Activated CD8-positive, alpha-beta memory T cell treated with anti-CD3 and anti-CD28 coated beads for 24 hours (primary cell): Measurements from ENCODE around the gene MAST4.
"Not testable (repeated sequence)": the region's sequence is repeated elsewhere in the genome, so short reads cannot be mapped to it uniquely, and the experiment has no call there.

ENCODE experiments used
- DNase-seq: peaks from one replicate; pipeline ENCODE4 v3.0.0-alpha.2; 2020

MAST4 gene

DNA sequence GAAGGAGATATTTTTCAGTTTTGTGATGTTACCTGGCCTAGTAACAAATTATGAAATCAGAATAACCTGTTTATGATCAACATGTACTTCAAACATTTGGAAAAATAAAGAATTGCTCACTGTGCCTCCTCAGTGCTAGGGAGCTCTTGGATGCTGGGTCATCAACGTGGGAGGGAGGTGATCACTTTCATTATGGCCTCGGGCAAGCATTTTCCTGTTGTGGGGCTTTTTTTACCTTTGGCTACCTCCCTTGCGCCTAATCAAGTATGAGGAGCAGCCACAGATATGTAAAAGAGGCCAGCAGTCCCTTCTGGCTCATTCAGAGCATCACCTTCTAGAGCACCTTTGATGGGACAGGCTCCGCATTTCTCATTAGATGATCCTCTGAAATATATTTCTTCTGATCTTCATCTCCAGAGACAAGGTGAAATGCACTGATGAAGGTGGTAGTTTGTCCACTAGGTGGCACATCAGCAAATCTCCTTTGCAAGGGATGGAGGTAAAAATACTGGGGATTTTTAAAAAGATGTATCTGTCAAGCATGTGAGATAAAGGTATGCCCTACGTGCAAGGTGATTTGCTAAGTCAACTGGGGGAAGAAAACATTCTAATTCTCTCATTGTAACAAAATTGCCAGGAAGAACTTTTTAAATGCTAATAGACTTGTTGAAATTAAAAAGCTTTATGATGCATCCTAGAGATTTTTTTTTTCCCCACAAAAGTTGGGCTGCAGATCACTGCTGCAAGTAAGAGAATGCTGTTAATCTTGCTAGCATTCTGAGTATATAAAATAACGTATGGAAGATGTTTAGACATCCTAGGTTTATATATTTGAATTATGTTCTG lies 218.2 kb downstream of the MAST4 start:
- DNase-seq = no peak

GRCh38 chr5:66818304-66818934 lies 222.2 kb downstream of the MAST4 start:
- no peak for DNase-seq

DNA sequence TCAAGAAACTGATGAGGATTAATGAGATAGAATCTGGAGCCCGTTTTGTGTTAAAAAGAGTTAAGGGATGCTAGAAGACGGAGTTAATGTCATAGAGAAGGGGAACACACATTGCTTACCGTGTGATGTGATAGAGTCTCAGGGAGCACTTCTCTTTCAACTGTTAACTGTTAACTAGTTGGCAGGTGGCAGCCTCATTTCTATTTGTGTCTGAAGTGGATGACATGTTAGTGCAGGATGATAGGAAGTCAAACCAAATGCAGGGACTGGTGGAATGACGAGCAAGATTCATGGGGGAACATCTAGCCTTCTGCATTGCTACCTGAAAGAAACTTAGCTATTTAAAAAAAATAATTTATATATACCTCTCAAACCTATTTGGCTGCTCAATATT lies 222.7 kb downstream of the MAST4 start:
- no peak for DNase-seq

DNA sequence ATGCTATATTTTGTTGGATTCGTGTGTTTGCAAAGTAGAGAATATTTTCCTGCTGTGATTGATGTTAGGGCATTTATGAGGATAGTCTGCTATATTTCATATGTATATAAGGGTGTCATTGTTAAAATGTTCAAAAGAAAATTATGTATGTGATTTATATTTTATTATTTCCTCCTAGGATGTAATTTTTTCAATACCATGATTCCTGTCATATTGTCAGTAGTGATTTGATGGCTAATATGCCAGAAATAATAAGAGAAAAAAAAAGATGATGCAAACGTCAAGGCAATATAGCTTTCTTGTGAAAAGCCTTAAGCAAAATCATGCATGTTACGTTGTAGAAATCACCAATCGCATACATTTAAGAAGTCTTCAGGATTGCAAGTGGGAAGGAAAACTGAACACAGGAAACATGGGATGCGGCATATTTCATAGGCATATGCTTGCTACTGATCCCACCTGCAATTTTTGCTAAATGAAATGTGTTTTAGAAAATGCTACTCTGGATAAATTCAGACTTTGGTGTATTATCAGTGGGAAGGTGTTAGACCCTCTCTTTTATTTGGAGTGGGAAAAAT lies 224.5 kb downstream of the MAST4 start:
- no peak for DNase-seq

- DNase-seq = no peak
Observed at GRCh38 chr5:66821688-66822429, 225.7 kb downstream of the MAST4 start.

DNA sequence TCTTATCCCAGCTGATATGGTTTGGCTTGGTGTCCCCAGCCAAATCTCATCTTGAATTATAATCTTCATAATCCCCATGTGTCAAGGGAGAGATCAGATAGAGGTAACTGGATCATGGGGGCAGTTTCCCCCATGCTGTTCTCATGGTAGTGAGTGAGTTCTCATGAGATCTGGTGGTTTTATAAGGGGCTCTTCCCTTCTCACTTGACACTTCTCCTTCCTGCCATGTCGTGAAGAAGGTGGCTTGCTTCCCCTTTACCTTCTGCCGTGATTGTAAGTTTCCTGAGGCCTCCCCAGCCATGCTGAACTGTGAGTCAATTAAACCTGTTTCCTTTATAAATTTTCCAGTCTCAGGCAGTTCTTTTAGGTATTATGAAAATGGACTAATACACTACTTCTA lies 226.7 kb downstream of the MAST4 start:
- not testable (repeated sequence) for DNase-seq

DNA sequence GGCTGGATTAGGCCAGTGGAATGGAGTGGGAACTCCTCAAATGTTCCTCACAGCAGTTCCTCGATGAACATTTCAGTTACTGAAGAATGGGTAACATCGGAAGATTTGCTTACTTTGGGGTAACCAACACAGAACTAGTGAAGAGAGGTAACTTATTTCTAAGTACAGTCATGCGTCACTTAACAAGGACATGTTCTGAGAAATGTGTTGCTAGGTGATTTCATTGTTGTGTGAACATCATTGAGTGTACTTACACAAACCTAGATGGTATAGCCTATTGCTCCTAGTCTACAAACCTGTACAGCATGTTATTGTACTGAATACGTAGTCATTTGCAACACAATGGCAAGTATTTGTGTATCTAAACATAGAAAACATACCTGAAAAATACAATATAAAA lies 228.3 kb downstream of the MAST4 start:
- no peak for DNase-seq

DNA sequence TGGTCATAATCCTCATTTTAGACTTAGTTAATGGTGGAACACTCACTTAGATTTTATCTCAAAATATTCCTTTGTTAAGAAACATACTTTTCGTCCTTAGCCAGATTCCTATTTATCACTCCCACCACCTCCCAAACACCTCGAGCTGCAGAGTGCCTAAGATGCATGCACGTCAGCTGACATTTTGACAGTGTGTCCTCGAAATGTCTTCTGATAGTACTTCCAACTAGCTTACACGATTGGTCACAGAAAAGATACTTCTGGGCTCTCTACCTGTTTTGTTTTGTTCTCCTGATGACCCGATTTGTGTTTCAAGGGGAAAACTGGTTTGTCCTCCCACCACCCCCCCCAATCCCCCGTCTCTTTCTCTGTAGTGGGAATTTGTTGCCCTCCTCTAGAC lies 230.1 kb downstream of the MAST4 start:
- DNase-seq = no peak

DNA sequence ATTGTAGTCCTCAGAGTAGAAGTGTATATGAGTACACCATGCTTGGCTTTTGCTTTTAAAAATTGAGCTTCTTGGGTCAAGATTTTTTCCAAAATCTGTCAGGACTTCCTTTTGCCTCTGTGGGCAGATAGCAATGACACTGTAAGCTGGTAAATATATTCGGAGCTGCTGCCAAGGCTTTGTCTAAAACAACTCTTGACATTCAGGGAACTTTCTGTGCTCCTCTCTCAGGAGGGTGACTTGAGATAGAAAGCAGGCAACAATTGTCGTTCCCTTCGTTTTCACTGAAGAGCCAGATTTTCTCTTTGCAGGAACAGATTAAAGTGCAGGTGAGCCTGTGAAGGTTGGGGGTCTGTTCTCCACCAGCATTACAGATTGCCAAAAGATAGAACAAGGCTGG lies 230.5 kb downstream of the MAST4 start:
- no peak for DNase-seq

- DNase-seq = no peak
Observed at GRCh38 chr5:66828046-66828547, 231.9 kb downstream of the MAST4 start.

DNA sequence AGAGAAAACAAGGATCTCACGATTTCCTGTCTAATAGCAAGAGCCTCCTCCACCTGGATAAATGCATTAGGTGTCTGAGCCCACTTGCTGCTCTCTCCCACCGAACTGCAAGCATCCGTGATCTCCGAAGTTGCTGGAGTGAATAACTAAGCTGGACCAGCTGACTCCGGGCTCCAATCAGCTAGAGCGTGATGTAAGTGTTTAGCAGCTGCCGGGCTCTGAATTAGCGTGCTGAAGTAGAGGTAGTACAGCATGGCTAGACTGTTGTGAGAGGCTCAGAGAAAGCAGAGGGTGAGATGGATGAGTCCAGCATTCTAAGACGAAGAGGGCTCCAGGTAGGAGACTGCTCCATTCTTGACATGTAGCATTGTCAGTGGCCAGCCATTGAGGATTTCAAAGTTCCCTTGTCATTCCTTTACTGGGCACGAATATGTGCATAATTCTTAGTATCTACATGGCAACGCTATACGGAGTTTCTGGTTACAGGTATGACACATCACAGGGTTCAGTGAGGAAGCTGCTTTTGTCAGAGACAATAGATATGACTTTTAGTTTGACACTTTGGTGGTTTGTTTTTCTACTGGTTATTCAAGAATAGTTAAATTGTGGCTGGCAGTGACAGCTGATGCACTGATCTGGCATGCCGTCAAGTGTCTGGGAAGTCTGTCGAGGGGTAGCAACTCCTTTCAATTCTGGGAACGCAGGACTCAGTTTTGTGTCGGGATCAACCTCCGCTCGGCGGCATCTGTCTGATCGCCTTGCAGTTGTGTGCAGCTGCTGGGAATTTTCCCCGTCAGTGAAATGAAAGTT lies 232.6 kb downstream of the MAST4 start:
- peak; percentile 78 for DNase-seq

DNA sequence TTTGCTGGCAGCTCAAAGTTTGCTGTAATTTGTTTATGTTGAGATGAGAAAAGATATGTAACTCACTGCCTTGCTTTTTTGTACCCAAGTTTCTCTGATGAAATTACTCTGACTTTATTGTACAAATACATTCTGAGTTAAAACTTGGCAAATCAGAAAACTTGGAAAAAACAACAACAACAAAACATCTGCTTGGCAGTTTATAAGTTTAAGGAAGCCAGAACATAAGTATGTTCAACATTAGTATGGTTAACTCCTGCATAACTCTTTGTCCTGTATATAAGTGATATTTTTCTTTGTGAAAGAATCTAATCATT lies 233.1 kb downstream of the MAST4 start:
- no peak for DNase-seq

DNA sequence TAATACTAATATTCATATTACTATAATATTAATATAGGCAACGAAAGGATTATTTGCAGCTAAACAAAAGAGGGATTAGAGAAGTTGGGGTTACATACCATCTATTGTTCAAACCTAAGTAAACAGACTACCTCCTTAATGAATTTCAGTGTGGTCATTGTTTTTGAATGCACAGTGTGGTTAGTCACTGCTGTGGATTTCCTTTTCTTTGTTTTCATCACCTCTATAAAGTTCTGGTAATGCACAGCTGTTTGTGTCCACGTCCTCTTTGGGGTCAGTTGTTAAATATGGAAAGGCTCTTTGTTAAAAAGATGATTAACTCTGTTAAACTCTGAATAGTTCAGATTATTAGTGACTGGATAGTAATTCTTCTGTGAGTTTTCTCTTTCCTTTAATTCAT lies 233.6 kb downstream of the MAST4 start:
- DNase-seq = no peak

GRCh38 chr5:66830636-66831035 lies 234.4 kb downstream of the MAST4 start:
- no peak for DNase-seq

DNA sequence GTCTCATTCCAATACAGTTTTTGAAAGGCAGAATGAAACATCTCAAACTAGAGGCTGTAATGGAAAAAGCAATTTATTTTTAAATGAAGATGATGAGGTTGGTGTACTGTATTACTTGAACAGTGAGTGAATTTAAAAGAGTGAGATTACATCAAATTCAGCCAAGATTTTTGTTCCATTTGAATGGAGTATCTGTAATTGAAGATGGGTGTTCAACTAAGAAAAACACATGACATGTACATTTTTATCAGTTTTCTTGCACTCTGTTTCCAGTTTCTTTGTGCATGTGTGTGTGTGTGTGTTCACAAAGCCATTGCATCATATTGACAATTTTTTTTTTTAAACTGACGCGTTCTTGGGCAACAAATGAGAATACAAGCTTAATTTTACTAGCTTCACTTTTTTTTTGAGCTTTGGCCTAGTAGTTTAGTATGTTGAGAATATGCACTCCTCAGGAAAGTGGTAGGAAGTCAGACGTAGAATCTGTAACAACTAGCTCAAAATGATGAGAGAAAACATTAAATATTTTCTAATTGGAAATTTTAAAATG lies 243.5 kb downstream of the MAST4 start:
- DNase-seq = no peak

GRCh38 chr5:66840511-66841013 lies 244.4 kb downstream of the MAST4 start:
- DNase-seq = no peak

DNA sequence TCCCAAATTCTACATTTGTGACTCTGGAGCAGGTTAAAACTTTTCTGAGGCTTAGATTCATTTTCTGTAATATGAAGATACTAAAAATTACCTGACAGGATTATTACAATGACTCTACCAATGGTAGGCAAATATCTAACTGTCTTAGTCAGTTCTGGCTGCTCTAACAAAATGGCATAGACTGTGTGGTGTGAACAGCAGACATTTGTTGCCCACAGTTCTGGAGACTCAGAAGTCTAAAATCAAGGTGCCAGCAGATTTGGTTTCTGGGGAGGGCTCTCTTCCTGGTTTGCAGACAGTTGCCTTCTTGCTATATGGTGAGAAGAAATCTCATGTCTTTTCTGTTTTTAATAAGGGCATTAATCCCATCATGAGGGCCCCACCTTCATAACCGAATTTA lies 245.1 kb downstream of the MAST4 start:
- DNase-seq = no peak

- no peak for DNase-seq
Observed at GRCh38 chr5:66842540-66842939, 246.3 kb downstream of the MAST4 start.

- no peak for DNase-seq
Observed at GRCh38 chr5:66843065-66843464, 246.9 kb downstream of the MAST4 start.

GRCh38 chr5:66848749-66849641 lies 252.8 kb downstream of the MAST4 start:
- no peak for DNase-seq

DNA sequence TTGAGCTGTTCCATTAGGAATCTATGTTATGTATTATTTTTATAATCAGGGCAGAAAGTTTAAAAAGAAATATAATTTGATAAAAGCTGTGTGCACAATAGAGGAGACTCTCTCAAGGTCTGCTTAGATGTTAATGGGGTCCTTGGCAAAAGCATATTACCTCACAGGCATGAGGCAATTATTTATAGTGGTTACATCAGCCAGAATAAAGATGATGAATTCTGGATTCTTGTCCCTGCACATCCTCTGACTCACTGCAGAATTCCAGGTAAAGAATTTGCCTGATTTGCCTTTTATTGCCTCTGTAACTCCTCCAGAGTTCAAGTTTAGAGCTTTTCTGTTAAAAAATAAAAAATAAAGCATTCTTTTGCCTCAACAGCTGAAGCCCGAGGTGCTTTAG lies 253.6 kb downstream of the MAST4 start:
- DNase-seq = no peak
